Prostate gland (tissue), 2 donors: ENCODE data around the gene PEAK1. TPM values are rescaled to one million over a fixed set of nuclear protein-coding genes. Genes with fewer than 3 reads are reported as not detected.

Experiments
- DNase-seq: peaks from one replicate; pipeline ENCODE4 v3.0.0-alpha.2; 2019; ENCODE audit warnings: low spot score
- H3K27ac ChIP-seq, 2 donors: fragments of 200-600 bp; sonication (generic); 2 replicates each; pipeline ENCODE4 v1.5.1; 2017 to 2019
- H3K27me3 ChIP-seq: fragments of 200-600 bp; sonication (generic); replicated peaks from 2 replicates; pipeline ENCODE4 v1.5.1; 2019; ENCODE audit not compliant: insufficient read depth
- H3K36me3 ChIP-seq, 2 donors: fragments of 200-600 bp; sonication (generic); 1 replicate in 1 of 2; 2 replicates in 1 of 2; pipeline versions ENCODE4 v1.5.1 to v1.8.1; 2017 to 2019
- H3K4me1 ChIP-seq: fragments of 200-600 bp; sonication (generic); replicated peaks from 2 replicates; pipeline ENCODE4 v1.5.1; 2019
- H3K4me3 ChIP-seq, 2 donors: fragments of 200-600 bp; sonication (generic); 2 replicates each; pipeline ENCODE4 v1.5.1; 2017 to 2019
- H3K9me3 ChIP-seq: fragments of 200-600 bp; sonication (generic); 2 replicates; pipeline ENCODE4 v1.5.1; 2017
- CTCF ChIP-seq, 4 experiments: fragments of 200-600 bp in 2 of 4; fragments of 450-650 bp in 2 of 4; sonication (generic) in 2 of 4; IDR thresholded peaks; 1 replicate in 3 of 4; 2 replicates in 1 of 4; pipeline ENCODE4 v1.5.1; 2016 to 2019; ENCODE audit warnings: antibody characterized with exemption in 4 of 4, mild to moderate bottlenecking in 2 of 4, moderate library complexity in 2 of 4
- POLR2A ChIP-seq: fragments of 450-650 bp; IDR thresholded peaks from one replicate; pipeline ENCODE4 v1.6.1; 2016; ENCODE audit warnings: antibody characterized with exemption, mild to moderate bottlenecking
- POLR2AphosphoS5 ChIP-seq: sonication (generic); formaldehyde crosslinking; IDR thresholded peaks from one replicate; pipeline ENCODE4 v1.6.1; 2017; ENCODE audit warnings: antibody characterized with exemption
- WGBS: methylation state at CpG from one replicate; pipeline ENCODE4 v1.1.5; 2018; 5-methylcytosine and 5-hydroxymethylcytosine counted together
- intact Hi-C: fragments of 100-400 bp; cut with DNase I; formaldehyde crosslinking; loops from one replicate; pipeline ENCODE4 v1.14.2; 2022
- total RNA-seq, 2 donors: library from RNA; depleted of rRNA; stranded (reverse); fragments of >200 nt; gene quantifications; one replicate each; pipeline ENCODE4 v1.1.0, GENCODE V29; 2016

The PEAK1 gene
- total RNA-seq, 2 donors from 2014 or later, result 11.3 to 108 TPM

GRCh38 chr15:77350792-77351191 is 69.1 kb downstream of the PEAK1 start:
- no peak for TF ChIP-seq POLR2A
- H3K27ac ChIP-seq, result no peak overlapping the region
- WGBS, result 95% methylated on average over 1 of the region's 1 CpG
- intact Hi-C loops, result no loop called here
- no peaks in the 10 kb centered on the region for H3K36me3 ChIP-seq
- no peaks in the 10 kb centered on the region for H3K27me3 ChIP-seq
- no peaks in the 10 kb centered on the region for H3K4me1 ChIP-seq
- H3K9me3 ChIP-seq, result no peaks in the 10 kb centered on the region
- H3K4me3 ChIP-seq, result no peak overlapping the region
- DNase-seq, result no peak

GRCh38 chr15:77349666-77350065 is 70.2 kb downstream of the PEAK1 start:
- no peaks in the 10 kb centered on the region for H3K9me3 ChIP-seq
- H3K4me3 ChIP-seq, result no peak overlapping the region
- no peaks in the 10 kb centered on the region for H3K27me3 ChIP-seq
- H3K27ac ChIP-seq, result no peak overlapping the region
- TF ChIP-seq POLR2AphosphoS5 (no peak), CTCF (IDR thresholded peaks at IDR 0.05) (no peak), POLR2A (no peak)
- H3K36me3 ChIP-seq, result no peaks in the 10 kb centered on the region
- 80% methylated on average over 2 of the region's 2 CpGs for WGBS
- no peaks in the 10 kb centered on the region for H3K4me1 ChIP-seq
- intact Hi-C loops, result no loop called here
- no peak for DNase-seq

GRCh38 chr15:77348511-77348910 is 71.4 kb downstream of the PEAK1 start:
- H3K4me1 ChIP-seq, result no peaks in the 10 kb centered on the region
- no peaks in the 10 kb centered on the region for H3K9me3 ChIP-seq
- no peak for DNase-seq
- H3K36me3 ChIP-seq, result no peaks in the 10 kb centered on the region
- TF ChIP-seq POLR2A (no peak), POLR2AphosphoS5 (no peak), CTCF (IDR thresholded peaks at IDR 0.05) (no peak)
- no peaks in the 10 kb centered on the region for H3K27me3 ChIP-seq
- no peak overlapping the region for H3K27ac ChIP-seq
- H3K4me3 ChIP-seq, result no peak overlapping the region
- intact Hi-C loops, result no loop called here
- 92% methylated on average over 4 of the region's 4 CpGs for WGBS

- H3K4me3 ChIP-seq, result no peak overlapping the region
- intact Hi-C loops, result no loop called here
- 30% methylated on average over 4 of the region's 4 CpGs for WGBS
- H3K4me1 ChIP-seq, result no peaks in the 10 kb centered on the region
- no peaks in the 10 kb centered on the region for H3K9me3 ChIP-seq
- TF ChIP-seq POLR2AphosphoS5 (no peak), CTCF (IDR thresholded peaks at IDR 0.05) (no peak), POLR2A (no peak)
- H3K27me3 ChIP-seq, result no peaks in the 10 kb centered on the region
- H3K27ac ChIP-seq, result no peak overlapping the region
- no peaks in the 10 kb centered on the region for H3K36me3 ChIP-seq
- DNase-seq, result no peak
Measured at GRCh38 chr15:77347197-77347596, 72.7 kb downstream of the PEAK1 start.

GRCh38 chr15:77346245-77347036 is 73.5 kb downstream of the PEAK1 start:
- intact Hi-C loops, result no loop called here
- H3K4me3 ChIP-seq, result no peak overlapping the region
- 65% methylated on average over 4 of the region's 4 CpGs for WGBS
- H3K4me1 ChIP-seq, result no peaks in the 10 kb centered on the region
- H3K27me3 ChIP-seq, result no peaks in the 10 kb centered on the region
- no peaks in the 10 kb centered on the region for H3K9me3 ChIP-seq
- DNase-seq, result no peak
- H3K27ac ChIP-seq, result no peak overlapping the region
- no peaks in the 10 kb centered on the region for H3K36me3 ChIP-seq
- TF ChIP-seq CTCF (IDR thresholded peaks at IDR 0.05) (no peak), POLR2A (no peak), POLR2AphosphoS5 (no peak)
